Measurements from ENCODE around the gene MACROD2.

MACROD2 gene

GRCh38 chr20:15026759-15027158 lies 1031.4 kb downstream of the MACROD2 start:
- ATAC-seq = no peak
- TF ChIP-seq CSRNP3 (CRISPR knock-in tag; IDR thresholded peaks at IDR 0.05) (no peak), GLIS3 (CRISPR knock-in tag; IDR thresholded peaks at IDR 0.05) (no peak), ZFP3 (CRISPR knock-in tag; IDR thresholded peaks at IDR 0.05) (no peak), ZFP30 (CRISPR knock-in tag; IDR thresholded peaks at IDR 0.05) (no peak), SNAI2 (CRISPR knock-in tag; IDR thresholded peaks at IDR 0.05) (no peak), PATZ1 (CRISPR knock-in tag; IDR thresholded peaks at IDR 0.05; ENCODE audit: borderline replicate concordance) (no peak), POU6F1 (CRISPR knock-in tag; IDR thresholded peaks at IDR 0.05; ENCODE audit: borderline replicate concordance, low read depth) (no peak), ISL1 (CRISPR knock-in tag; IDR thresholded peaks at IDR 0.05) (no peak), ARNTL (CRISPR knock-in tag; IDR thresholded peaks at IDR 0.05; ENCODE audit: borderline replicate concordance, low read depth) (no peak), RARB (CRISPR knock-in tag; IDR thresholded peaks at IDR 0.05) (no peak), OSR1 (CRISPR knock-in tag; IDR thresholded peaks at IDR 0.05) (no peak)

- no peak for TF ChIP-seq ZNF8 (CRISPR knock-in tag; IDR thresholded peaks at IDR 0.05)
- no peak for TF ChIP-seq SNAI2 (CRISPR knock-in tag; IDR thresholded peaks at IDR 0.05)
- no peak for TF ChIP-seq BACH2 (CRISPR knock-in tag; IDR thresholded peaks at IDR 0.05; ENCODE audit: borderline replicate concordance)
- no peak for TF ChIP-seq CSDC2 (CRISPR knock-in tag; IDR thresholded peaks at IDR 0.05)
- no peak for TF ChIP-seq POU6F1 (CRISPR knock-in tag; IDR thresholded peaks at IDR 0.05; ENCODE audit: borderline replicate concordance, low read depth)
- TF ChIP-seq CREB5 (CRISPR knock-in tag; IDR thresholded peaks at IDR 0.05; ENCODE audit: low read depth) = no peak
- no peak for TF ChIP-seq ESRRG (CRISPR knock-in tag; IDR thresholded peaks at IDR 0.05)
- TF ChIP-seq ZC3H10 (CRISPR knock-in tag; IDR thresholded peaks at IDR 0.05) = no peak
- TF ChIP-seq ZFP30 (CRISPR knock-in tag; IDR thresholded peaks at IDR 0.05) = no peak
- no peak for TF ChIP-seq ZNF565 (CRISPR knock-in tag; conservative IDR thresholded peaks at IDR 0.05; ENCODE audit: low read depth)
- TF ChIP-seq PATZ1 (CRISPR knock-in tag; IDR thresholded peaks at IDR 0.05; ENCODE audit: borderline replicate concordance) = no peak
- TF ChIP-seq GLIS3 (CRISPR knock-in tag; IDR thresholded peaks at IDR 0.05) = no peak
- no peak for TF ChIP-seq ZFP3 (CRISPR knock-in tag; IDR thresholded peaks at IDR 0.05)
- no peak for TF ChIP-seq RARB (CRISPR knock-in tag; IDR thresholded peaks at IDR 0.05)
- TF ChIP-seq PPARA (CRISPR knock-in tag; IDR thresholded peaks at IDR 0.05; ENCODE audit: borderline replicate concordance) = no peak
- no peak for TF ChIP-seq CSRNP3 (CRISPR knock-in tag; IDR thresholded peaks at IDR 0.05)
- TF ChIP-seq ISL1 (CRISPR knock-in tag; IDR thresholded peaks at IDR 0.05) = no peak
- TF ChIP-seq TOX (CRISPR knock-in tag; IDR thresholded peaks at IDR 0.05; ENCODE audit: borderline replicate concordance) = no peak
- no peak for TF ChIP-seq ARNTL (CRISPR knock-in tag; IDR thresholded peaks at IDR 0.05; ENCODE audit: borderline replicate concordance, low read depth)
- TF ChIP-seq OSR1 (CRISPR knock-in tag; IDR thresholded peaks at IDR 0.05) = no peak
- no peak for ATAC-seq
Measured at GRCh38 chr20:15030826-15031225, 1035.5 kb downstream of the MACROD2 start.
